HepG2 (cell line): ENCODE data around the gene LGR6. TPM values are rescaled to one million over a fixed set of nuclear protein-coding genes. Genes with fewer than 3 reads are reported as not detected.

Experiments
- GZF1 ChIP-seq: sonication (generic); formaldehyde crosslinking; IDR thresholded peaks from 2 replicates; pipeline ENCODE4 v1.5.1; 2020; ENCODE audit warnings: mild to moderate bottlenecking, missing genetic modification reagents
- HNRNPLL ChIP-seq: fragments of 200-400 bp; formaldehyde crosslinking; IDR thresholded peaks from 2 replicates; pipeline ENCODE4 v1.6.1; 2017; ENCODE audit warnings: mild to moderate bottlenecking, low read depth, low read length; ENCODE audit not compliant: poor library complexity, severe bottlenecking
- POLR2A ChIP-seq, 2 experiments: IDR thresholded peaks; 2 replicates each; pipeline ENCODE4 v1.6.1; 2011; ENCODE audit warnings: low read depth in 2 of 2, low read length in 2 of 2, mild to moderate bottlenecking in 1 of 2, moderate library complexity in 1 of 2; ENCODE audit not compliant: insufficient read depth in 1 of 2
- PRDM4 ChIP-seq: sonication (generic); formaldehyde crosslinking; IDR thresholded peaks from 2 replicates; pipeline ENCODE4 v1.9.0; 2021; ENCODE audit warnings: missing genetic modification reagents, borderline replicate concordance
- SAFB2 ChIP-seq: sonication (generic); formaldehyde crosslinking; IDR thresholded peaks from 2 replicates; pipeline ENCODE4 v1.5.1; 2020; ENCODE audit warnings: missing genetic modification reagents, low read depth, mild to moderate bottlenecking, borderline replicate concordance
- SRY ChIP-seq: sonication (generic); formaldehyde crosslinking; IDR thresholded peaks from 2 replicates; pipeline ENCODE4 v1.8.0; 2022; ENCODE audit warnings: mild to moderate bottlenecking, missing genetic modification reagents
- TEF ChIP-seq: sonication (generic); formaldehyde crosslinking; IDR thresholded peaks from 2 replicates; pipeline ENCODE4 v1.5.0; 2020; ENCODE audit warnings: missing genetic modification reagents
- TFAP4 ChIP-seq: sonication (generic); IDR thresholded peaks from 2 replicates; pipeline ENCODE4 v1.6.1; 2016; ENCODE audit warnings: low read depth, borderline replicate concordance
- THAP8 ChIP-seq: sonication (generic); formaldehyde crosslinking; IDR thresholded peaks from 2 replicates; pipeline ENCODE4 v1.5.1; 2020; ENCODE audit warnings: missing genetic modification reagents, mild to moderate bottlenecking, borderline replicate concordance
- TSC22D2 ChIP-seq: sonication (generic); formaldehyde crosslinking; IDR thresholded peaks from 2 replicates; pipeline ENCODE4 v1.5.1; 2020; ENCODE audit warnings: missing genetic modification reagents, mild to moderate bottlenecking, borderline replicate concordance
- ZKSCAN1 ChIP-seq: fragments of 150-350 bp; IDR thresholded peaks from 2 replicates; pipeline ENCODE4 v1.6.1; 2014; ENCODE audit warnings: low read length
- ZMYM4 ChIP-seq: sonication (generic); formaldehyde crosslinking; IDR thresholded peaks from 2 replicates; pipeline ENCODE4 v1.8.1; 2023; ENCODE audit warnings: mild to moderate bottlenecking, missing genetic modification reagents
- ZNF17 ChIP-seq: sonication (generic); formaldehyde crosslinking; IDR thresholded peaks from 2 replicates; pipeline ENCODE4 v1.5.0; 2020; ENCODE audit warnings: mild to moderate bottlenecking, missing genetic modification reagents
- ZNF296 ChIP-seq: sonication (generic); formaldehyde crosslinking; conservative IDR thresholded peaks from 2 replicates; pipeline ENCODE4 v1.5.0; 2020; ENCODE audit warnings: mild to moderate bottlenecking, missing genetic modification reagents
- ZNF383 ChIP-seq: sonication (generic); formaldehyde crosslinking; IDR thresholded peaks from 2 replicates; pipeline ENCODE4 v1.4.0; 2020; ENCODE audit warnings: missing genetic modification reagents, mild to moderate bottlenecking, borderline replicate concordance
- ZNF570 ChIP-seq: sonication (generic); formaldehyde crosslinking; IDR thresholded peaks from 2 replicates; pipeline ENCODE4 v1.4.0; 2020; ENCODE audit warnings: mild to moderate bottlenecking, missing genetic modification reagents, borderline replicate concordance
- ZNF652 ChIP-seq: IDR thresholded peaks from 2 replicates; pipeline ENCODE4 v1.6.1; 2016; ENCODE audit warnings: low read depth, borderline replicate concordance
- ZNF784 ChIP-seq: sonication (generic); formaldehyde crosslinking; IDR thresholded peaks from 2 replicates; pipeline ENCODE4 v1.5.1; 2020; ENCODE audit warnings: missing genetic modification reagents, mild to moderate bottlenecking, borderline replicate concordance
- polyA plus RNA-seq, 8 experiments: library from polyadenylated mRNA; depleted of rRNA in 3 of 8; stranded (reverse) in 7 of 8; unstranded in 1 of 8; fragments of >200 nt; fragmentation: Illumina TruSeq in 4 of 8; extraction: Trizol in 4 of 8; gene quantifications; 2 replicates each; pipeline versions ENCODE4 v1.2.1 to v1.2.3, GENCODE V29; 2011 to 2016; ENCODE audit warnings: low read depth in 4 of 8, missing spikeins in 1 of 8, mixed read lengths in 1 of 8; ENCODE audit not compliant: insufficient read depth in 1 of 8
- total RNA-seq, 5 experiments: library from RNA; depleted of rRNA; stranded (reverse); fragments of >200 nt; fragmentation: Illumina TruSeq; extraction: Trizol; gene quantifications; 2 replicates each; pipeline ENCODE4 v1.2.3, GENCODE V29; 2016; ENCODE audit warnings: low read depth in 1 of 5

The LGR6 gene
- total and polyA plus RNA-seq, 2 of the 13 experiments (the other 11 are each of a cell fraction or from before 2014, with no cell fraction given): 0.07 TPM; not detected in 1

GRCh38 chr1:202235856-202236837 lies 42.5 kb downstream of the LGR6 start (continued):
- TF ChIP-seq PRDM4: no peak
- TF ChIP-seq ZMYM4 (CRISPR knock-in tag): no peak
- TF ChIP-seq ZNF383 (CRISPR knock-in tag): no peak
- TF ChIP-seq HNRNPLL: no peak
- no peak for TF ChIP-seq ZNF784
- TF ChIP-seq POLR2A (IDR thresholded peaks at IDR 0.05; ENCODE audit: insufficient read depth in 1 of 2, low read depth in 2 of 2, low read length in 2 of 2): no peak
- TF ChIP-seq TSC22D2 (CRISPR knock-in tag): no peak
- no peak for TF ChIP-seq ZNF570
- peak; percentile 36; the same call in 1 of the 2 replicates for TF ChIP-seq ZKSCAN1
- TF ChIP-seq ZNF17 (CRISPR knock-in tag): no peak
- no peak for TF ChIP-seq SAFB2 (CRISPR knock-in tag)
- no peak for TF ChIP-seq TEF (CRISPR knock-in tag)
- no peak for TF ChIP-seq ZNF652 (CRISPR knock-in tag)
- TF ChIP-seq ZNF296 (CRISPR knock-in tag): no peak
- TF ChIP-seq SRY: no peak
- TF ChIP-seq GZF1: 0 out of 2 replicates have a peak, but pooled peaks have one; percentile 33
- peak; percentile 22; the same call in 1 of the 2 replicates for TF ChIP-seq TFAP4
- no peak for TF ChIP-seq THAP8 (CRISPR knock-in tag)
